WTC11 (cell line): ENCODE measurements around the gene DGKZ. TPM values are rescaled to one million over a fixed set of nuclear protein-coding genes. Genes with fewer than 3 reads are reported as not detected.
A peak's percentile ranks its signal among the peaks of the same experiment; 100 is the strongest.

Experiments used
- ATAC-seq: fragments of 200-7000 bp; cut with Tn5 transposase; 2 replicates; pipeline ENCODE4 v1.10.0; 2021; ENCODE audit warnings: mild to moderate bottlenecking, moderate library complexity
- CTCF ChIA-PET: fragments of 300-600 bp; sonication (Branson Sonifier 250); formaldehyde crosslinking; loops from one replicate; lab custom pipeline; 2021; ENCODE audit warnings: antibody characterized with exemption; lab: Charles Lee
- POLR2A ChIA-PET: fragments of 350-600 bp; sonication (Branson Sonifier 250); formaldehyde crosslinking; loops from one replicate; lab custom pipeline; 2021; ENCODE audit warnings: antibody characterized with exemption; lab: Charles Lee
- DNase-seq: peaks from one replicate; pipeline ENCODE4 v3.0.0; 2021; ENCODE audit warnings: low spot score
- H3K27ac Mint-ChIP-seq: 2 replicates; pipeline ENCODE4 v1.8.0; 2021; ENCODE audit warnings: mixed read lengths
- H3K27me3 Mint-ChIP-seq: 2 replicates; pipeline ENCODE4 v1.8.0; 2021; ENCODE audit warnings: low read depth, mild to moderate bottlenecking, moderate library complexity, mixed read lengths
- H3K36me3 Mint-ChIP-seq: 2 replicates; pipeline ENCODE4 v1.8.0; 2021; ENCODE audit warnings: mixed read lengths
- H3K4me1 Mint-ChIP-seq: 2 replicates; pipeline ENCODE4 v1.8.0; 2022; ENCODE audit warnings: mixed read lengths
- H3K4me3 Mint-ChIP-seq: 2 replicates; pipeline ENCODE4 v1.8.0; 2021; ENCODE audit warnings: mild to moderate bottlenecking, moderate library complexity, mixed read lengths
- H3K9me3 Mint-ChIP-seq: 2 replicates; pipeline ENCODE4 v1.8.0; 2021; ENCODE audit warnings: mixed read lengths
- CDX4 ChIP-seq: fragments of 250-450 bp; sonication (Bioruptor Pico); IDR thresholded peaks from 2 replicates; pipeline ENCODE4 v1.9.0; 2021; ENCODE audit warnings: moderate library complexity, mild to moderate bottlenecking, inconsistent platforms, borderline replicate concordance
- CTCF ChIP-seq: fragments of 200-600 bp; IDR thresholded peaks from 2 replicates; pipeline ENCODE4 v1.8.0; 2022; ENCODE audit warnings: antibody characterized with exemption
- ETV6 ChIP-seq: sonication (generic); formaldehyde crosslinking; IDR thresholded peaks from 2 replicates; pipeline ENCODE4 v1.8.1; 2022; ENCODE audit warnings: mild to moderate bottlenecking, missing genetic modification reagents
- GABPB1 ChIP-seq: sonication (generic); formaldehyde crosslinking; IDR thresholded peaks from 2 replicates; pipeline ENCODE4 v1.8.1; 2023; ENCODE audit warnings: mild to moderate bottlenecking, missing genetic modification reagents
- NR2C2 ChIP-seq: sonication (generic); formaldehyde crosslinking; IDR thresholded peaks from 2 replicates; pipeline ENCODE4 v1.8.0; 2022; ENCODE audit warnings: mild to moderate bottlenecking, missing genetic modification reagents
- SOX15 ChIP-seq: fragments of 250-450 bp; sonication (Bioruptor Pico); IDR thresholded peaks from 2 replicates; pipeline ENCODE4 v1.9.0; 2021; ENCODE audit warnings: mild to moderate bottlenecking
- ZNF396 ChIP-seq: fragments of 250-450 bp; sonication (Bioruptor Pico); IDR thresholded peaks from 2 replicates; pipeline ENCODE4 v1.8.0; 2021; ENCODE audit warnings: mild to moderate bottlenecking, moderate library complexity, borderline replicate concordance
- total RNA-seq: library from RNA; stranded (reverse); gene quantifications from 3 replicates; pipeline ENCODE4 v1.2.3, GENCODE V29; 2021
- TF ChIP-seq, protein P1 (sequence below): sonication (generic); formaldehyde crosslinking; IDR thresholded peaks from 2 replicates; pipeline ENCODE4 v1.8.1; 2022; ENCODE audit warnings: low read depth, mild to moderate bottlenecking, moderate library complexity, missing genetic modification reagents, borderline replicate concordance
- TF ChIP-seq, protein P2 (sequence below): sonication (generic); formaldehyde crosslinking; conservative IDR thresholded peaks from 2 replicates; pipeline ENCODE4 v1.8.1; 2023; ENCODE audit warnings: mild to moderate bottlenecking, low read depth, missing genetic modification reagents, moderate library complexity
- TF ChIP-seq, protein P3 (sequence below): sonication (generic); formaldehyde crosslinking; IDR thresholded peaks from 2 replicates; pipeline ENCODE4 v1.8.1; 2023; ENCODE audit warnings: mild to moderate bottlenecking, moderate library complexity, missing genetic modification reagents
- TF ChIP-seq, protein P4 (sequence below): sonication (generic); formaldehyde crosslinking; IDR thresholded peaks from 2 replicates; pipeline ENCODE4 v1.8.0; 2022; ENCODE audit warnings: mild to moderate bottlenecking, missing genetic modification reagents
- TF ChIP-seq, protein P5 (sequence below): sonication (generic); formaldehyde crosslinking; IDR thresholded peaks from 2 replicates; pipeline ENCODE4 v1.8.0; 2022; ENCODE audit warnings: missing genetic modification reagents
- TF ChIP-seq, protein P6 (sequence below): sonication (generic); formaldehyde crosslinking; IDR thresholded peaks from 2 replicates; pipeline ENCODE4 v1.8.1; 2023; ENCODE audit warnings: mild to moderate bottlenecking, missing genetic modification reagents

DGKZ gene
- total RNA-seq, 1 experiment from 2014 or later: 139 TPM

DNA sequence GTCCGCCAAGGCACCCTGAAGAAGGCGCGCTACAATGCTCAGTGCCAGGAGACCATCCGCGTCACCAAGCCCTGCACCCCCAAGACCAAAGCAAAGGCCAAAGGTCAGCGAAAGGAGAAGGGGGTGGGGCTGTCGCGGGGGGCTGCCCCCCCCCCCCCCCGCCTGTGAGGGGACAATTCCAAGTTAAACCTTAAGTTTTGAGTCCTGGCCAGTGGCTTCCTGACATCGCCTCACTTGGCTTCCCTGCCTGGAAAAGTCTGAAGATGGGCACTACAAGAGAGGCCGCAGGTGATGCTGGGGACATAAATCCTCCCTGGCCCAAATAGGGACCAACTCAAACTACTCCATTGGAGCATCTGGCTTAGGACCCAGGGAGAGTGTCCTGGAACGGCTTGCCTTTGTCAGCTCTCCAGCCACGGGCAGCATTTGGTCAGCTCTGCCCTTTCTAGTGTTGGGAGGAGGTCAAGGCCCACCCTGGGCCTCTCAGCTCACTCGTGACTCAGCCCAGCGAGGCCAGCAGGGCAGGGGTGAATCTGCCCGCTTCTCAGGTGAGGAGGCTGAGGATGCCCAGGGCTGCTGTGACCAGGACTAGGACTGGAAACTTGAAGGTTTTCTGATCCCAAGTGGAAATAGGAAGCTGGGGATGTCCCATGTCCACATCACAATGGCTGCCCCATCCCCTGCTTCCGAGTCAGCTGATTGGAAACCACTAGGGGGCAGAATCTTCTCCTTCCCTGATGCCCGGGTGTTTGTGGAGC is 35.6 kb downstream of the DGKZ start (continued):
- TF ChIP-seq CTCF (0 out of 2 replicates have a peak, but pooled peaks have one; percentile 63), SOX15 (CRISPR knock-in tag) (no peak), ZNF396 (CRISPR knock-in tag) (no peak), CDX4 (CRISPR knock-in tag) (no peak), NR2C2 (no peak)
- TF ChIP-seq, protein P1, sequence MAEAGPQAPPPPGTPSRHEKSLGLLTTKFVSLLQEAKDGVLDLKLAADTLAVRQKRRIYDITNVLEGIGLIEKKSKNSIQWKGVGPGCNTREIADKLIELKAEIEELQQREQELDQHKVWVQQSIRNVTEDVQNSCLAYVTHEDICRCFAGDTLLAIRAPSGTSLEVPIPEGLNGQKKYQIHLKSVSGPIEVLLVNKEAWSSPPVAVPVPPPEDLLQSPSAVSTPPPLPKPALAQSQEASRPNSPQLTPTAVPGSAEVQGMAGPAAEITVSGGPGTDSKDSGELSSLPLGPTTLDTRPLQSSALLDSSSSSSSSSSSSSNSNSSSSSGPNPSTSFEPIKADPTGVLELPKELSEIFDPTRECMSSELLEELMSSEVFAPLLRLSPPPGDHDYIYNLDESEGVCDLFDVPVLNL: no peak
- TF ChIP-seq, protein P2, sequence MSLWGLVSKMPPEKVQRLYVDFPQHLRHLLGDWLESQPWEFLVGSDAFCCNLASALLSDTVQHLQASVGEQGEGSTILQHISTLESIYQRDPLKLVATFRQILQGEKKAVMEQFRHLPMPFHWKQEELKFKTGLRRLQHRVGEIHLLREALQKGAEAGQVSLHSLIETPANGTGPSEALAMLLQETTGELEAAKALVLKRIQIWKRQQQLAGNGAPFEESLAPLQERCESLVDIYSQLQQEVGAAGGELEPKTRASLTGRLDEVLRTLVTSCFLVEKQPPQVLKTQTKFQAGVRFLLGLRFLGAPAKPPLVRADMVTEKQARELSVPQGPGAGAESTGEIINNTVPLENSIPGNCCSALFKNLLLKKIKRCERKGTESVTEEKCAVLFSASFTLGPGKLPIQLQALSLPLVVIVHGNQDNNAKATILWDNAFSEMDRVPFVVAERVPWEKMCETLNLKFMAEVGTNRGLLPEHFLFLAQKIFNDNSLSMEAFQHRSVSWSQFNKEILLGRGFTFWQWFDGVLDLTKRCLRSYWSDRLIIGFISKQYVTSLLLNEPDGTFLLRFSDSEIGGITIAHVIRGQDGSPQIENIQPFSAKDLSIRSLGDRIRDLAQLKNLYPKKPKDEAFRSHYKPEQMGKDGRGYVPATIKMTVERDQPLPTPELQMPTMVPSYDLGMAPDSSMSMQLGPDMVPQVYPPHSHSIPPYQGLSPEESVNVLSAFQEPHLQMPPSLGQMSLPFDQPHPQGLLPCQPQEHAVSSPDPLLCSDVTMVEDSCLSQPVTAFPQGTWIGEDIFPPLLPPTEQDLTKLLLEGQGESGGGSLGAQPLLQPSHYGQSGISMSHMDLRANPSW: no peak
- TF ChIP-seq, protein P3, sequence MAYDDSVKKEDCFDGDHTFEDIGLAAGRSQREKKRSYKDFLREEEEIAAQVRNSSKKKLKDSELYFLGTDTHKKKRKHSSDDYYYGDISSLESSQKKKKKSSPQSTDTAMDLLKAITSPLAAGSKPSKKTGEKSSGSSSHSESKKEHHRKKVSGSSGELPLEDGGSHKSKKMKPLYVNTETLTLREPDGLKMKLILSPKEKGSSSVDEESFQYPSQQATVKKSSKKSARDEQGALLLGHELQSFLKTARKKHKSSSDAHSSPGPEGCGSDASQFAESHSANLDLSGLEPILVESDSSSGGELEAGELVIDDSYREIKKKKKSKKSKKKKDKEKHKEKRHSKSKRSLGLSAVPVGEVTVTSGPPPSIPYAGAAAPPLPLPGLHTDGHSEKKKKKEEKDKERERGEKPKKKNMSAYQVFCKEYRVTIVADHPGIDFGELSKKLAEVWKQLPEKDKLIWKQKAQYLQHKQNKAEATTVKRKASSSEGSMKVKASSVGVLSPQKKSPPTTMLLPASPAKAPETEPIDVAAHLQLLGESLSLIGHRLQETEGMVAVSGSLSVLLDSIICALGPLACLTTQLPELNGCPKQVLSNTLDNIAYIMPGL: no peak; the same call in 1 of the 2 replicates
- TF ChIP-seq, protein P4, sequence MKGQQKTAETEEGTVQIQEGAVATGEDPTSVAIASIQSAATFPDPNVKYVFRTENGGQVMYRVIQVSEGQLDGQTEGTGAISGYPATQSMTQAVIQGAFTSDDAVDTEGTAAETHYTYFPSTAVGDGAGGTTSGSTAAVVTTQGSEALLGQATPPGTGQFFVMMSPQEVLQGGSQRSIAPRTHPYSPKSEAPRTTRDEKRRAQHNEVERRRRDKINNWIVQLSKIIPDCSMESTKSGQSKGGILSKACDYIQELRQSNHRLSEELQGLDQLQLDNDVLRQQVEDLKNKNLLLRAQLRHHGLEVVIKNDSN (CRISPR knock-in tag): no peak
- TF ChIP-seq, protein P5, sequence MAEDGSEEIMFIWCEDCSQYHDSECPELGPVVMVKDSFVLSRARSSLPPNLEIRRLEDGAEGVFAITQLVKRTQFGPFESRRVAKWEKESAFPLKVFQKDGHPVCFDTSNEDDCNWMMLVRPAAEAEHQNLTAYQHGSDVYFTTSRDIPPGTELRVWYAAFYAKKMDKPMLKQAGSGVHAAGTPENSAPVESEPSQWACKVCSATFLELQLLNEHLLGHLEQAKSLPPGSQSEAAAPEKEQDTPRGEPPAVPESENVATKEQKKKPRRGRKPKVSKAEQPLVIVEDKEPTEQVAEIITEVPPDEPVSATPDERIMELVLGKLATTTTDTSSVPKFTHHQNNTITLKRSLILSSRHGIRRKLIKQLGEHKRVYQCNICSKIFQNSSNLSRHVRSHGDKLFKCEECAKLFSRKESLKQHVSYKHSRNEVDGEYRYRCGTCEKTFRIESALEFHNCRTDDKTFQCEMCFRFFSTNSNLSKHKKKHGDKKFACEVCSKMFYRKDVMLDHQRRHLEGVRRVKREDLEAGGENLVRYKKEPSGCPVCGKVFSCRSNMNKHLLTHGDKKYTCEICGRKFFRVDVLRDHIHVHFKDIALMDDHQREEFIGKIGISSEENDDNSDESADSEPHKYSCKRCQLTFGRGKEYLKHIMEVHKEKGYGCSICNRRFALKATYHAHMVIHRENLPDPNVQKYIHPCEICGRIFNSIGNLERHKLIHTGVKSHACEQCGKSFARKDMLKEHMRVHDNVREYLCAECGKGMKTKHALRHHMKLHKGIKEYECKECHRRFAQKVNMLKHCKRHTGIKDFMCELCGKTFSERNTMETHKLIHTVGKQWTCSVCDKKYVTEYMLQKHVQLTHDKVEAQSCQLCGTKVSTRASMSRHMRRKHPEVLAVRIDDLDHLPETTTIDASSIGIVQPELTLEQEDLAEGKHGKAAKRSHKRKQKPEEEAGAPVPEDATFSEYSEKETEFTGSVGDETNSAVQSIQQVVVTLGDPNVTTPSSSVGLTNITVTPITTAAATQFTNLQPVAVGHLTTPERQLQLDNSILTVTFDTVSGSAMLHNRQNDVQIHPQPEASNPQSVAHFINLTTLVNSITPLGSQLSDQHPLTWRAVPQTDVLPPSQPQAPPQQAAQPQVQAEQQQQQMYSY (CRISPR knock-in tag): no peak

GRCh38 chr11:46383404-46383758 is 36.1 kb downstream of the DGKZ start:
- TF ChIP-seq, protein P6, sequence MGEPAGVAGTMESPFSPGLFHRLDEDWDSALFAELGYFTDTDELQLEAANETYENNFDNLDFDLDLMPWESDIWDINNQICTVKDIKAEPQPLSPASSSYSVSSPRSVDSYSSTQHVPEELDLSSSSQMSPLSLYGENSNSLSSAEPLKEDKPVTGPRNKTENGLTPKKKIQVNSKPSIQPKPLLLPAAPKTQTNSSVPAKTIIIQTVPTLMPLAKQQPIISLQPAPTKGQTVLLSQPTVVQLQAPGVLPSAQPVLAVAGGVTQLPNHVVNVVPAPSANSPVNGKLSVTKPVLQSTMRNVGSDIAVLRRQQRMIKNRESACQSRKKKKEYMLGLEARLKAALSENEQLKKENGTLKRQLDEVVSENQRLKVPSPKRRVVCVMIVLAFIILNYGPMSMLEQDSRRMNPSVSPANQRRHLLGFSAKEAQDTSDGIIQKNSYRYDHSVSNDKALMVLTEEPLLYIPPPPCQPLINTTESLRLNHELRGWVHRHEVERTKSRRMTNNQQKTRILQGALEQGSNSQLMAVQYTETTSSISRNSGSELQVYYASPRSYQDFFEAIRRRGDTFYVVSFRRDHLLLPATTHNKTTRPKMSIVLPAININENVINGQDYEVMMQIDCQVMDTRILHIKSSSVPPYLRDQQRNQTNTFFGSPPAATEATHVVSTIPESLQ (CRISPR knock-in tag): no peak
- TF ChIP-seq GABPB1 (CRISPR knock-in tag) (no peak), ETV6 (CRISPR knock-in tag) (no peak)
- H3K4me1 Mint-ChIP-seq: peaks cover 32% of the 10 kb centered on the region
- H3K36me3 Mint-ChIP-seq: no peaks in the 10 kb centered on the region
- CTCF ChIA-PET: interaction anchor here (0.6 to 1.9 kb wide), 40 partner anchors 9 to 1011 kb away, joined by 3 to 65 read pairs (median 4); partner anchors contain the start of genes AMBRA1, ARHGAP1, CHRM4 and DGKZ
- DNase-seq (no peak), ATAC-seq (no peak)
- peak overlapping the region; percentile 84 for H3K4me3 Mint-ChIP-seq
- POLR2A ChIA-PET: interaction anchor here (0.6 to 1.4 kb wide), 5 partner anchors 9 to 211 kb away, joined by 3 to 5 read pairs (median 4); partner anchors contain the start of gene AMBRA1
- no peak overlapping the region for H3K27ac Mint-ChIP-seq
- H3K9me3 Mint-ChIP-seq: no peaks in the 10 kb centered on the region
- peaks cover 26% of the 10 kb centered on the region for H3K27me3 Mint-ChIP-seq
